ENCODE results near the gene TEN1. TPM values are rescaled to one million over a fixed set of nuclear protein-coding genes. Genes with fewer than 3 reads are reported as not detected.

The TEN1 gene
- total and polyA plus RNA-seq, 2 of the 13 experiments (the other 11 are each of a cell fraction or from before 2014, with no cell fraction given) = 18.0 to 21.3 TPM

GRCh38 chr17:76000016-76000754 is 21.1 kb downstream of the TEN1 start (continued):
- TF ChIP-seq ZNF264 (CRISPR knock-in tag; IDR thresholded peaks at IDR 0.05) (0 out of 2 replicates have a peak, but pooled peaks have one; percentile 55), PRMT3 (CRISPR knock-in tag; IDR thresholded peaks at IDR 0.05; ENCODE audit: borderline replicate concordance, low read depth) (0 out of 2 replicates have a peak, but pooled peaks have one; percentile 55), NR3C1 (CRISPR knock-in tag; IDR thresholded peaks at IDR 0.05) (no peak), FOXO1 (CRISPR knock-in tag; IDR thresholded peaks at IDR 0.05) (peak; percentile 60; the same call in 1 of the 2 replicates), THAP7 (CRISPR knock-in tag; IDR thresholded peaks at IDR 0.05) (peak; percentile 71; the same call in 1 of the 2 replicates), ZNF543 (CRISPR knock-in tag; IDR thresholded peaks at IDR 0.05) (no peak), TEAD3 (CRISPR knock-in tag; optimal IDR thresholded peaks at IDR 0.05; ENCODE audit: borderline replicate concordance) (peak; percentile 95), RAD21 (CRISPR knock-in tag; IDR thresholded peaks at IDR 0.05) (peak; percentile 89), WIZ (CRISPR knock-in tag; IDR thresholded peaks at IDR 0.05) (0 out of 2 replicates have a peak, but pooled peaks have one; percentile 19), PRDM10 (CRISPR knock-in tag; IDR thresholded peaks at IDR 0.05; ENCODE audit: low read depth) (0 out of 2 replicates have a peak, but pooled peaks have one; percentile 51), PAX8 (CRISPR knock-in tag; IDR thresholded peaks at IDR 0.05; ENCODE audit: borderline replicate concordance) (0 out of 2 replicates have a peak, but pooled peaks have one; percentile 25), RFX3 (CRISPR knock-in tag; IDR thresholded peaks at IDR 0.05) (no peak), ZSCAN21 (CRISPR knock-in tag; IDR thresholded peaks at IDR 0.05; ENCODE audit: borderline replicate concordance) (0 out of 2 replicates have a peak, but pooled peaks have one; percentile 27), SOX5 (CRISPR knock-in tag; IDR thresholded peaks at IDR 0.05; ENCODE audit: borderline replicate concordance) (peak; percentile 45; the same call in 1 of the 2 replicates), FOXP1 (IDR thresholded peaks at IDR 0.05) (no peak), FOXP1 (CRISPR knock-in tag; IDR thresholded peaks at IDR 0.05) (peak; percentile 47; the same call in 1 of the 2 replicates), MAZ (IDR thresholded peaks at IDR 0.05; ENCODE audit: borderline replicate concordance, low read depth, low read length) (0 out of 2 replicates have a peak, but pooled peaks have one; percentile 22), MAZ (CRISPR knock-in tag; IDR thresholded peaks at IDR 0.05; ENCODE audit: low read depth) (no peak), ZNF770 (CRISPR knock-in tag; IDR thresholded peaks at IDR 0.05) (peak; percentile 37; the same call in 1 of the 2 replicates), PHF21A (CRISPR knock-in tag; IDR thresholded peaks at IDR 0.05) (peak; percentile 13; the same call in 1 of the 2 replicates), ZNF607 (CRISPR knock-in tag; IDR thresholded peaks at IDR 0.05; ENCODE audit: borderline replicate concordance) (no peak), HNF4G (IDR thresholded peaks at IDR 0.05; ENCODE audit: borderline replicate concordance, low read depth, low read length) (no peak), HNF4G (CRISPR knock-in tag; IDR thresholded peaks at IDR 0.05; ENCODE audit: borderline replicate concordance, low read depth) (0 out of 2 replicates have a peak, but pooled peaks have one; percentile 49), ELF4 (CRISPR knock-in tag; IDR thresholded peaks at IDR 0.05; ENCODE audit: borderline replicate concordance) (no peak)

Data from HepG2 (cell line).